Activated T-cell treated with anti-CD3 and anti-CD28 coated beads, Interleukin-2, amount 50 U/mL, for 72 hours (primary cell): ENCODE measurements around the gene OR2C3. TPM values are rescaled to one million over a fixed set of nuclear protein-coding genes. Genes with fewer than 3 reads are reported as not detected.
"Not testable (repeated sequence)": the region's sequence is repeated elsewhere in the genome, so short reads cannot be mapped to it uniquely, and the experiment has no call there.

Source experiments
- ATAC-seq, 2 donors: fragments of 150-1000 bp; cut with Tn5 transposase; replicated peaks in 1 of 2; 2 replicates each; pipeline ENCODE4 v1.10.0; 2021; ENCODE audit warnings: moderate library complexity in 2 of 2, mild to moderate bottlenecking in 1 of 2
- DNase-seq, 2 donors: peaks; one replicate each; pipeline ENCODE4 v3.0.0; 2021 to 2022; ENCODE audit warnings: mixed read lengths in 1 of 2
- H3K27ac Mint-ChIP-seq: one replicate; pipeline ENCODE4 v1.8.0; 2022; ENCODE audit warnings: mild to moderate bottlenecking, moderate library complexity, mixed read lengths
- H3K27me3 Mint-ChIP-seq: one replicate; pipeline ENCODE4 v1.8.0; 2022; ENCODE audit warnings: low read depth, mixed read lengths
- H3K36me3 Mint-ChIP-seq, 2 donors: one replicate each; pipeline ENCODE4 v1.8.0; 2022; ENCODE audit warnings: mixed read lengths in 2 of 2, mild to moderate bottlenecking in 1 of 2; ENCODE audit not compliant: insufficient read depth in 2 of 2
- H3K4me1 Mint-ChIP-seq: one replicate; pipeline ENCODE4 v1.8.0; 2022; ENCODE audit warnings: low read depth, mixed read lengths
- H3K4me3 Mint-ChIP-seq, 2 donors: one replicate each; pipeline ENCODE4 v1.8.0; 2022; ENCODE audit warnings: mild to moderate bottlenecking in 2 of 2, mixed read lengths in 2 of 2, moderate library complexity in 2 of 2
- H3K9me3 Mint-ChIP-seq, 2 donors: one replicate each; pipeline ENCODE4 v1.8.0; 2022; ENCODE audit warnings: mixed read lengths in 2 of 2
- total RNA-seq, 2 donors: library from RNA; stranded (reverse); gene quantifications; one replicate each; pipeline ENCODE4 v1.2.3, GENCODE V29; 2022

The OR2C3 gene
- total RNA-seq, 2 donors from 2014 or later = not detected

DNA sequence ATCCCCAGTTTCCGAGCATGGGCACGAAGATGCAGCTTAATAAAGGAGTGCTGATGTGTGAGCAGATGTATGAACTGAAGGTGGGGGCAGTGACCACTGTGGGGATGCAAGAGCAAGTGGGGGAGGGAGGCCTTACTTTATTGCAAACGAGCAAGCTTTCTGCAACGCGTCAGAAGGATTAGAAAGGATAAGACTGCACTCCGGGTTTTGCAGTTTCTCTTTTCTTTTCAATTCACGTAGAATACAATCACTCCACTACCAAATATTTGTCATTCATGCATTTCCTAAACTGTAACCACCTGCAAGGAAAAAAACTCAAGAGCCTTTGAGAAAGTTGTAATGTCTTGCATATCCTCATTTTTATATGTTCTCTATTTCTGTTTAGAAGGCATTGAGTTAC, 4.3 kb upstream of the OR2C3 start:
- peaks cover 0 to 2% of the 10 kb centered on the region in 2 donors for H3K36me3 Mint-ChIP-seq
- no peak overlapping the region for H3K27ac Mint-ChIP-seq
- peaks cover 2% of the 10 kb centered on the region for H3K4me1 Mint-ChIP-seq
- DNase-seq = no peak
- peaks cover 0 to 2% of the 10 kb centered on the region in 2 donors for H3K9me3 Mint-ChIP-seq
- no peak overlapping the region for H3K4me3 Mint-ChIP-seq
- peaks cover 24% of the 10 kb centered on the region for H3K27me3 Mint-ChIP-seq
- no peak for ATAC-seq

GRCh38 chr1:247539215-247539614, 3.0 kb upstream of the OR2C3 start:
- Mint-ChIP-seq H3K4me1 (peaks cover 9% of the 10 kb centered on the region), H3K4me3 (no peak overlapping the region), H3K36me3 (peaks cover 0 to 2% of the 10 kb centered on the region in 2 donors), H3K9me3 (peaks cover 0 to 2% of the 10 kb centered on the region in 2 donors), H3K27ac (no peak overlapping the region), H3K27me3 (peaks cover 28% of the 10 kb centered on the region)
- DNase-seq (no peak), ATAC-seq (no peak)

- no peak overlapping the region for H3K27ac Mint-ChIP-seq
Observed at GRCh38 chr1:247538561-247538960, 2.3 kb upstream of the OR2C3 start.

DNA sequence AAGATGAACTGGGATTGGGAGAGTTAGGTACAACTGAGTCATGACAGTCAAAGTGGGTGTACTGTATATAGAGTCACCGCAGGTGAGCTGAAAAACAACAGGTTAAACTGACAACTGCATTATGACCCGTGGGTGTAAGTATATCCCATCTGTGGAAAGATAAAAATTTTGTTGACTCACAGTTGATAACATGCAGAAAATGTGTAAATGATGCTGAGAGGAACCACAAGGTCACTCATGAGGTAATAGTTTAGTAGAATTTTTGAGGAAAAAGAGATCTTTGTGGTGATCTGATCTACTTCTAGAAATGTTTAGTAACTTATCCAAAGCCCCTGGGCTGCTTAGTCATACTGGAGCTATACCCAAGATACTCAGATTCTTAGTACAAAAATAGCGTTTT, 838 bp downstream of the OR2C3 start:
- DNase-seq (no peak), ATAC-seq (peak; percentile 72 to 81)
- Mint-ChIP-seq H3K4me3 (peak overlapping the region in 1 of 2 donors; percentile 29), H3K27ac (no peak overlapping the region), H3K9me3 (peaks cover 0 to 2% of the 10 kb centered on the region in 2 donors), H3K27me3 (peaks cover 41% of the 10 kb centered on the region), H3K36me3 (peaks cover 0 to 2% of the 10 kb centered on the region in 2 donors), H3K4me1 (peaks cover 9% of the 10 kb centered on the region)

More at GRCh38 chr1:247538561-247538960, 2.3 kb upstream of the OR2C3 start:
- ATAC-seq = no peak
- DNase-seq = no peak
- Mint-ChIP-seq H3K9me3 (peaks cover 0 to 2% of the 10 kb centered on the region in 2 donors), H3K4me1 (peaks cover 9% of the 10 kb centered on the region), H3K36me3 (peaks cover 0 to 2% of the 10 kb centered on the region in 2 donors), H3K27me3 (peaks cover 34% of the 10 kb centered on the region), H3K4me3 (no peak overlapping the region)

GRCh38 chr1:247531937-247532336, 4.3 kb downstream of the OR2C3 start:
- Mint-ChIP-seq H3K27me3 (peaks cover 28% of the 10 kb centered on the region), H3K36me3 (no peaks in the 10 kb centered on the region), H3K27ac (no peak overlapping the region), H3K4me1 (peaks cover 28% of the 10 kb centered on the region), H3K4me3 (no peak overlapping the region), H3K9me3 (no peaks in the 10 kb centered on the region)
- ATAC-seq = no peak
- no peak for DNase-seq

DNA sequence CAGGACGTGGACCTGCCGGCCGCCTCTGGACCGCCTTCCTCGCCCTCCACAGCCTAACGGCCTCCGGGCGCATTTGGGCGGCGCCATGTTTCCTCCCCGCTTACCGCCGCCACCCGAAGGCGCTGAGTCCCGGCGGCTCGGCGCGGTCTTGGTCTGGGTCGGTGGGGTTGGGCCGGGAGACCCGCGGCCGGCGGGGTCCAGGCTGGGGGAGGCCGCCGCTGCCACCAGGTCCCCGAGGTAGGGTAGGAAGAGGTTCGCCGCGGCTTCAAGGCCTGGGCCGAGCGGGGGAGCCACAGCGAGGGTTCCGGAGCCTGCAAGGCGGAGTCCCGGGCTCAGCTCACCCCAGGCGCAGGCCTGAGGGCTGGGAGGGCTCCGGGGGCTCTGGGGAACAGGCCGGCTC, 5.5 kb downstream of the OR2C3 start:
- no peaks in the 10 kb centered on the region for H3K9me3 Mint-ChIP-seq
- H3K4me1 Mint-ChIP-seq = peaks cover 28% of the 10 kb centered on the region
- no peaks in the 10 kb centered on the region for H3K36me3 Mint-ChIP-seq

GRCh38 chr1:247529771-247530355, 6.4 kb downstream of the OR2C3 start:
- no peaks in the 10 kb centered on the region for H3K9me3 Mint-ChIP-seq
- H3K27me3 Mint-ChIP-seq = peaks cover 41% of the 10 kb centered on the region
- ATAC-seq = no peak
- no peaks in the 10 kb centered on the region for H3K36me3 Mint-ChIP-seq
- H3K27ac Mint-ChIP-seq = no peak overlapping the region
- peaks cover 19% of the 10 kb centered on the region for H3K4me1 Mint-ChIP-seq
- H3K4me3 Mint-ChIP-seq = peak overlapping the region in 1 of 2 donors; percentile 39
- no peak for DNase-seq

More for the DNA sequence above, 5.5 kb downstream of the OR2C3 start:
- DNase-seq = no peak
- Mint-ChIP-seq H3K27ac (no peak overlapping the region), H3K4me3 (no peak overlapping the region), H3K27me3 (peaks cover 39% of the 10 kb centered on the region)
- no peak for ATAC-seq

DNA sequence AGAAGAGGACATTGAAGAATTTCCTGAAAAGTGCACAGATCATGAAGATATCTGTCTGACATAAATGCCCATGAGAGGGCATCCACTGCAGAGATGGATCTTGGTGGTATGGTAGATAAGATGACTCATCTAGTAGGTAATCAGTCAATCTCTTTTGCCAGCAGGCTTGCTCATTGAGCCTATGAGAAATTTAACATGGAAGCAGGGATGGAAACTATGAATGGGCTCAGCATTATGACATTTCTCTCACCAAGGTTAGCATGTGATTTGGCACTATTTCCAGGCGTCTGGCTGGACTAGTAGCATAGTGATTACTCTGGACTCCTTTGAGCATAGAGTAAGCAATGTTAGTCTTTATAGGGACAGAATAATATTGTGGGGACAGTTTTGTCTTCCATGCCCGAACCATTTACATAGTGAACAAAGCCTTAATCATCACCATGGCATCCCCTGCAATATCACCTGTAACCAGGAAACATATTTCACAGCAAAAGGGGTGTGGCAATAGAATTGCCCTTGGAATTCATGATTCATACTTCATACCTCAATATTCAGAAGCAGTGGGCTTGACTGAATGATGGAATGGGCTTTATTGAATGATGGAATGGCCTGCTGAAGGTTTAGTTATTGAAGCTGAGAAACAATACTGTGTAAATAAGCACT, 7.3 kb downstream of the OR2C3 start:
- no peaks in the 10 kb centered on the region for H3K9me3 Mint-ChIP-seq
- H3K27ac Mint-ChIP-seq = no peak overlapping the region
- peaks cover 41% of the 10 kb centered on the region for H3K27me3 Mint-ChIP-seq
- ATAC-seq (peak; percentile 58 to 62), DNase-seq (no peak)
- H3K4me3 Mint-ChIP-seq = no peak overlapping the region
- no peaks in the 10 kb centered on the region for H3K36me3 Mint-ChIP-seq
- H3K4me1 Mint-ChIP-seq = peaks cover 18% of the 10 kb centered on the region

DNA sequence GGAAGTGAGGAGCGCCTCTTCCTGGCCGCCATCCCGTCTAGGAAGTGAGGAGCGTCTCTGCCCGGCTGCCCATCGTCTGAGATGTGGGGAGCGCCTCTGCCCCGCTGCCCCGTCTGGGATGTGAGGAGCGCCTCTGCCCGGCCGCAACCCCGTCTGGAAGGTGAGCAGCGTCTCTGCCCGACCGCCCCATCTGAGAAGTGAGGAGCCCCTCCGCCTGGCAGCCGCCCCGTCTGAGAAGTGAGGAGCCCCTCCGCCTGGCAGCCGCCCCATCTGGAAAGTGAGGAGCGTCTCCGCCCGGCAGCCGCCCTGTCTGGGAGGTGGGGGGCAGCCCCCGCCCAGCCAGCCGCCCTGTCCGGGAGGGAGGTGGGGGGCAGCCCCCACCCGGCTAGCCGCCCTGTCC, 14.4 kb downstream of the OR2C3 start:
- not testable (repeated sequence) for H3K27ac Mint-ChIP-seq, H3K9me3 Mint-ChIP-seq, DNase-seq, ATAC-seq, H3K4me1 Mint-ChIP-seq, H3K4me3 Mint-ChIP-seq, H3K36me3 Mint-ChIP-seq
- H3K27me3 Mint-ChIP-seq = peaks cover 31% of the 10 kb centered on the region

GRCh38 chr1:247518613-247518891, 17.7 kb downstream of the OR2C3 start:
- peaks cover 37% of the 10 kb centered on the region for H3K27me3 Mint-ChIP-seq

GRCh38 chr1:247517795-247518612, 18.2 kb downstream of the OR2C3 start:
- DNase-seq = no peak
- Mint-ChIP-seq H3K27ac (no peak overlapping the region), H3K4me3 (no peak overlapping the region), H3K4me1 (no peaks in the 10 kb centered on the region), H3K9me3 (peaks cover 0 to 1% of the 10 kb centered on the region in 2 donors), H3K36me3 (peaks cover 0 to under 1% of the 10 kb centered on the region in 2 donors), H3K27me3 (peaks cover 37% of the 10 kb centered on the region)
- peak in 1 of 2 donors; percentile 25 for ATAC-seq

More at GRCh38 chr1:247518613-247518891, 17.7 kb downstream of the OR2C3 start:
- no peak for ATAC-seq
- Mint-ChIP-seq H3K4me1 (no peaks in the 10 kb centered on the region), H3K36me3 (peaks cover 0 to 2% of the 10 kb centered on the region in 2 donors), H3K4me3 (no peak overlapping the region), H3K9me3 (peaks cover 0 to 1% of the 10 kb centered on the region in 2 donors), H3K27ac (no peak overlapping the region)
- DNase-seq = no peak

DNA sequence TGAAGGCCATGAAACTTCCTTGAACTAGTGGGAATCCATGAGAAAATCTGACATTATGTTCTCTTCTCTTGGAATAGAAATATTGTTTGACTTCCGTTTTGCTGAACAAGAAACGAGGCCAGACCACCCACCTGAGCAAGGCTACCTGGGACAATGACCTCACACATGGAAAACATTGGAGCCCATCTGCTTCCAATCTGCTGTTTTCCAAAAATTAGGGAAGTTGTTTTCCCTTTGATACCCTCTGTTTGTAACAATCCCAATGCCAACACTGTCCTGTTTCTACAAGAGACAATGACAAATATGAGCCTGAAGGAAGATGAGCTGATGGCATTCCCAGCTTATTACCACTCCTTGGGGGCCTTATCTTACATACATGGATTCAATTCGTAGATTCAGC, 29.4 kb downstream of the OR2C3 start:
- no peak for ATAC-seq
- no peaks in the 10 kb centered on the region for H3K4me1 Mint-ChIP-seq
- H3K4me3 Mint-ChIP-seq = no peak overlapping the region
- DNase-seq = no peak
- no peak overlapping the region for H3K27ac Mint-ChIP-seq
- no peaks in the 10 kb centered on the region for H3K36me3 Mint-ChIP-seq
- H3K27me3 Mint-ChIP-seq = peaks cover 6% of the 10 kb centered on the region
- H3K9me3 Mint-ChIP-seq = no peaks in the 10 kb centered on the region

GRCh38 chr1:247500865-247501264, 35.4 kb downstream of the OR2C3 start:
- Mint-ChIP-seq H3K4me3 (no peak overlapping the region), H3K4me1 (no peaks in the 10 kb centered on the region), H3K36me3 (no peaks in the 10 kb centered on the region), H3K9me3 (peaks cover 0 to 2% of the 10 kb centered on the region in 2 donors), H3K27ac (no peak overlapping the region), H3K27me3 (peaks cover 7% of the 10 kb centered on the region)
- DNase-seq = no peak
- no peak for ATAC-seq
